HG03354 (cell line): Measurements from ENCODE around the gene ACAP2.
"Not testable (repeated sequence)": the region's sequence is repeated elsewhere in the genome, so short reads cannot be mapped to it uniquely, and the experiment has no call there.

ENCODE experiments used
- ATAC-seq: cut with Tn5 transposase; IDR thresholded peaks from one replicate; pipeline ENCODE4 v1.9.1; 2021; ENCODE audit warnings: mild to moderate bottlenecking; ENCODE audit not compliant: unreplicated experiment, poor library complexity, severe bottlenecking

ACAP2 gene

DNA sequence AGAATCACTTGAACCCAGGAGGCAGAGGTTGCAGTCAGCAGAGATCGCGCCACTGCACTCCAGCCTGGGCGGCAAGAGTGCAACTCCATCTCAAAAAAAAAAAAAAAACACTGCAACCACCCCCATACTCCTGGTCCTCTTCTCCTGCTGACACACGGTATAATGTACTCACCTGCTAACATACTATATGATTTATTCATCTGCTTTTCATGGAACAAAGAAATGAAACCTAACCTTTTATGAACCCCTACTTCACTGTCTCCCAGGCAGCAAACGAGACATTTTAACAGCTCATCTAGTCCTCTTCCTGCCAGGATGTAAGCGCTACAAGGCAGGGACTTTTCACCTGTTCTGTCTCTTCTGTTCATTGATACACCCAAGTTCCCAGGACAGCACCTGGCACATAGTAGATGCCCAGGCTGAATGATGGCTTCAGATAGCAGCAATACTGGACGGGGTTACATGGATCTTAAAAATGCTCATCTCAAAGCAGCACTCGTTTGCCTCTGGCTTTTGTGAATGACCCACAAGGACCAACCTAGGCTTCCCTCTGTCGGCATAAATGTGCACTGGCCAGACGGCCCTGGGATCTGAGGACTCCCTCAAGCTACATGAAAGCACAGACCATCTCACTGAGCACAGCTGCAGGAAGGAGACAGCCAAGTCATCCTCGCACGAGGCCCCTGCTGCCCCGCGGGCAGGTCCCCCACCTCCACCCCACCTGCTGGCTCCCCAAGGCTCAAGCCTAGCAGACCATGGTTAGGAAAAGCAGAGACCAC is 192.2 kb downstream of the ACAP2 start:
- ATAC-seq, result no peak

DNA sequence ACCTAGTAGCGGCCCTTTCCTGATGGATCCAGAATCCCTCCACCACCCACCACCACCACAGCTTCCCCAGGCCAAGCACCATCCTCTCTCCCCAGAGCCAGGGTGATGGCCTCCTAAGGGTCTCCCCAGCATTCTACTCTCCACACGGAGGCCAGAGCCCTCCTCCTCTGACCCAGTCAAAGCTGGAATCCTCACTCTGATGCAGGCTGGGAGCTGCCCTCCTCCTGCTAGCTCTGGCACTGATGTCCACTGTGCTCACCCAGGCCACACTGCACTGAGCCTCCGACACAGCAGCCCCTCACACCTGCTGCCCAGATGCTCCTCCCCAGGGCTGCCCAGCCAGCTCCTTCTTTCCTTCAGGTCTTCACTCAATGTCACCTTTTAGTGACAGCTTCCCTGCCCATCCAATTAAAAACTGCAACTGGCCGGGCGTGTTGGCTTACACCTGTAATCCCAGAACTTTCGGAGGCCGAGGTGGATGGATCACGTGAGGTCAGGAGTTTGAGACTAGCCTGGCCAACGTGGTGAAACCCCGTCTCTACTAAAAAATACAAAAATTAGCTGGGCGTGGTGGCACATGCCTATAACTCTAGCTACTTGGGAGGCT is 192.9 kb downstream of the ACAP2 start:
- ATAC-seq, result no peak

DNA sequence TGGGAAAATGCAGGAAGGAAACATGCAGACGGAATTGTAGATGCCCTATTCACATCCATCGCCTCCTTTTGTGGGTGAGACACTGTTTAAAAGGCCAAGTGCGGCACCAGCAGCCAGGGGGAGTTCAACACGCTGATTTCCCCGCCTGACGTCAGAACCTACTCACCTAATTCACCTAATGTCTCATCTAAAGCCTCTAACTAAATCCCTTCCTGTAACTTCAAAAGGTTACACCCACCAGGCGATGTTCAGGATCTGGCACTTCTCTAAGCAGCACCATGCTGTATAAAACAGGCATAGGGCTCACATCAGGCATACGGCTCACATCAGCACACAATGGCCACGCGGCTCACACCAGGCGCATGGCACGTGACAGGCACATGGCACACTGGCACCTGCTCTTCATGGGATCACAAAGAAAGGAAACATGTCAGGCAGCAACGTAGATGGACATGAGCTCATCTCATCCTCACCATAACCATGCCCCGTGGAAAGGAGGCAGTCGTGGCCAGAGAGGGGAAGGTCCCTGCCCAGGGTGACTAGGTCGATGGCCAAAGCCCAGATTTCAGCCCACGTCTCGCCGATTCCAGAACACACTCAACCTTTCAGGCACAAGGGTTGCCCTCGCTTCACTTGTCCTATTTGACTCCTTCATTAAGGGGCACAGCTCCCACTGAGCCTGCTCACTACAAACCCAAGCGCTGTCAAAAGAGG is 193.6 kb downstream of the ACAP2 start:
- no peak for ATAC-seq

- ATAC-seq, result no peak
Observed at GRCh38 chr3:195248281-195248680, 194.5 kb downstream of the ACAP2 start.

DNA sequence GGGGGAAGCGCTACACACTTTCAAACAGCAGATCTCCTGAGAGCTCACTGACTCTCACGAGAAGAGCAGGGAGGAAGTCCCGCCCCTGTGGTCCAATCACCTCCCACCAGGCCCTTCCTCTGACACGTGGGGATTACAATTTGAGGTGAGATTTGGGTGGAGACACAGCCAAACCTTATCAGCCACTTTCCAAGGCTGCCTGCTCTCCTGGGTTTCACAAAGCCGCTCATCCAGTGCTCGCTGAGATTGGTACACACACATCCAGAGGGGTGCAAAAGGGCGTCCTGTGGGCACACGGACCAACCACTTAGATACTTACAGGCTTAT is 195.0 kb downstream of the ACAP2 start:
- ATAC-seq, result no peak

DNA sequence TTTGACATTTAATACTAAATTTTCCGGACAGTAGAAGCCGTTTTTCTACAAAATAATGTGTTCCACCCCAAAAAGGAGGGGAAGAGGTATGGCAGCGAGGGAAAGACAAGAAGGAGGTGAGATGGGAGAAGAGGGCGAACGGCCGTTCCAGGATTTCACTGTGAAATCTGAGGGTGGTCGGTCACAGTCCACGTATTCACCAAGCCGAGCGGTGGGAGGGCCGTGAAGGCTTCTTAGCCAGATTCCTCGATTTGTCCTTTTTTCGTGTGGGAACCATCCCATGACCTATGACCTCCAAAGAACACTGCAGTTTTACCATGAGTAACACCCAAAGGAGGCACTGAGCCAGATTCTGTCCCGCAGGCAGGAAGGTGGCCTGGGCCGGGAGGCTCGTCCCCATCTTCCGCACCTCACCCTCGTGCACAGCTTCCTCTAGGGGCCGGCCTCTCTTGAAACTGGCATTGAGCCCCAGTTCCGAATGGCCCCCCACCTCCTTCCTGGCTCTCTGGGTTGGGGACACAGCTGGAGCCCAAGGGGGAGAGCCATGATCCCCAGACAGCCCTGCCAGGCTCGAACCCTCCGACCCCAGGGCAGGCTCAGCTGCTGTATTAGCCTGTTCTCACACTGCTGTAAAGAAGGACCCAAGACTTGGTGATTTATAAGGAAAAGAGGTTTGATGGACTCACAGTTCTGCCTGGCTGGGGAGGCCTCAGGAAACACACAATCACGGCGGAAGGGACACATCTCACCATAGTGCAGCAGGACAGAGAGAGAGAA is 195.5 kb downstream of the ACAP2 start:
- no peak for ATAC-seq

DNA sequence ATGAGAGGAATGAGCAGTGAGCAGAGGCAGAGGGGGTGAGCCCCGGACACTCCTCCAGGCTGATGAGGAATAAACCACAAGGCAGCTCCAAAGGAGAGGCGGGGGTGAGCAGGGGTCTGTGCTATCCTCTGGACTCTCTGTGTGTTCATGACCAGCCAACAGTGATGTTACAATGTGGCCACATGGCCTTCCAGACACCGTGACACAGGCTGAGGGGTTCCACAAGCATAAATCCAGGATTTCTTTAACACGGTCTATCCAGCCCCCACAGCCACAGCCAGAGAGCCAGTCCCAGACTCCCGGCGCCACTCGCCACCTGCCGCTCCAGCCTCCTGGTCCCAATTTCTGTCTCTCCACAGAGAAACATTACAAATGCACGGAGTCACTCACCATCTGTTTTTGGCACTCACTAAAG is 196.2 kb downstream of the ACAP2 start:
- no peak for ATAC-seq

DNA sequence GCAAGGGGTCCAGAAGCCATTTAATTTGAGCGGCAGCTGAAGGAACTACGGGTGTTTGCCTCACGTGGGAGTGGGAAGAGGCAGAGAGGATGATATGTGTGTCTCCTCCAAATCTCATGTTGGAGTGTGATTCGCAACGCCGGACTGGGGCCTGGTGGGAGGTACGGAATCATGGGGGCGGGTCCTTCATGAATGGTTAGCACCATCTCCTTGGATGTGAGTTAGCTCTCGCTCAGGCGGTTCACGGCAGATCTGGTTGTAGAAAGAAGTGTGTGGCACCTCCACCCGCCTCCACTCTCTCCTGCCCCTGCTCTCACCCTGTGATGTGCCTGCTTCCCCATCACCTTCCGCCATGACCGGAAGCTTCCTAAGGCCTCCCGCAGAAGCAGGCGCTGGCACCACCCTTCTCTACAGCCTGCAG is 197.3 kb downstream of the ACAP2 start:
- no peak for ATAC-seq

GRCh38 chr3:195241592-195242355 is 201.0 kb downstream of the ACAP2 start:
- ATAC-seq, result no peak

DNA sequence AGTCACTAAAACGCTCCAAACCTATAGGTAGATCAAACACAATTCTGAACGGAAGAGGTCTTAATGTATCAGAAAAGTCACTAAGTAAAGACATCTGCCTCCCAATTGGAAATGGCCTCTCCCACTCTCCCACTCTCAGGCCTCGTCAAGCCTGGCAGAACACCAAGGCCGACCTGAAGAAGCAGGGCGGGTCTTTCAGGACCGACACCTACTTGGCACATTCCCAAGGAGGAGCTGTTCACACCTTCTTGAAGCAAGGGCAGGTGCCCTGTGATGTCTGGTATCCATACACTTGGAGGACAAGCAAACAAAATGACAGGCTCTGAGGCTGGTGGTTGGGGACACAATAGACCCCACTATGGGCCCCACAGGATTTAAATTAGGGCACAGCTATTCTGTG is 201.9 kb downstream of the ACAP2 start:
- no peak for ATAC-seq

- no peak for ATAC-seq
Observed at GRCh38 chr3:195240171-195240701, 202.6 kb downstream of the ACAP2 start.

- ATAC-seq, result no peak
Observed at GRCh38 chr3:195239121-195239520, 203.7 kb downstream of the ACAP2 start.

GRCh38 chr3:195238586-195239118 is 204.2 kb downstream of the ACAP2 start:
- ATAC-seq, result no peak

DNA sequence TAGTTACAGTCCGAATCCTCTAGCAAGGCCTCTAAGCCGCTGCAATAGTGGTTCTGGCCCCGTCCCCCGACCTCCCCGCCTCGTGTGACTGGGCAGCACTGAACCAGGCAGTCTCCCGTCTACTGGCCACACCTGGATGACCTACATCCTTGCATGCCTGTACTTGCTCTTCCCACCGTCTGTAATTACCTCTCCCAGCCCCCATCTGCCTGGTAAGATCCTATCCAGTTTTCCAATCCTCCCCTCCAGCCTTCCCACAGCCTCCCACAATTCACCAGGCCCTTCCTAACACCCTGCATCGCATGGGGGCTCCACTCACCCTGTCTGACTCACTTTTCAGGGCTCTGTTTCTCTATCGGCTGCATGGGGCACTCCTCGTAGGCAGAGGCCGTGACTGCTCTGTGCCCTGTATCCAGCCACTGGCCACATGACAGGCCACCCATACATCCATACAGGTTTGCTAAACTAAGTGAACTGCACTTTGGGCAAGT is 204.7 kb downstream of the ACAP2 start:
- ATAC-seq, result no peak

DNA sequence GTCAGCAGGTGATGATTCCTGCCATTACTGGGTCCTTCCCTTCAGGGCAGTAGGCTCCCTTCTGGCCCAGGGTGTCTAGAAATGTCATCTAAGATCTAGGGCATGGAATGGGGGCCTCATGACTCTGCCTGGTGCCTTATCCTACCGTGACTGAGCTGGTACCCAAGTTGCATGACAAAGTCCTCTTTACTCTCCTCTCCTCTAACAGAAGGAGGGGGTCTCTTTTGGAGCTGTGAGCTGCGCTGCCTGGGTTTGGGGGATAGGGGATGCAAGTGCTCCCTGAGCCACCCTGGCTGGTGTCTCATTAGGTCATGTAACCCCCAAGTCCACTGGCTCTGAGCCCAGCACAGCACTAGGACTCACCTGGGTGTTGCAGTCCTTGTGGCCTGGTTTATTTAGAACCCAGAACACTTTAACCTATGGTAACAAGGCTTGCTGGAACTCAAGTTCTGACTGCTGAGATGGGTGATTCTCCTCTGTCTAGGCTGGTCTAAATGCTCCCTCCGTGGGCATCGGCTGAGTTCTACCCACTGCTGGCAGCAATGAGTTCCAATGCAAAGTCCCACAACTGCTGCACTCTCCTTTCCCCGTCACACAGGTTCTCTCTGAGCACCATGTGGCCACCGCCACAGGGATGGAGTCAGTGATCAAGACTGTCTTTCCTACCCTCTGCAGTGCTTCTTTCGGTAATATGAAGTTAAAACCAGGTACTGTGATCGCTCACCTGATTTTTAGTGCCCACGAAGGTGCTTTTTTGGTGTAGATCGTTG is 205.8 kb downstream of the ACAP2 start:
- no peak for ATAC-seq

- ATAC-seq, result no peak
Observed at GRCh38 chr3:195236076-195236798, 206.6 kb downstream of the ACAP2 start.

DNA sequence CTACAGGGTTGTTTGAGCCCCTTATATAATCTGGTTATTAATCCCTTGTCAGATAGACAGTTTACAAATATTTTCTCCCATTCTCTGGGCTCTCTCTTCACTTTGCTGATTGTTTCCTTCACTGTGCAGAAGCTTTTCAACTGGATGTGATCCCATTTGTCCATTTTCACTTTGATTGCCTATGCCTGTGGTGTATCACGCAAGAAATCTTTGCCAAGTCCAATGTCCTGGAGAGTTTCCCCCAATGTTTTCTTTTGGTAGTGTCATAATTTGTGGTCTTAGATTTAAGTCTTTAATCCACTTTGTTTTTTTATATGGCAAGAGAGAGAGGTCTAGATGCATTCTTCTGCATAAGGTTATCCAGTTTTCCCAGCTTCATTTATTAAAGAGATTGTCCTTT is 212.6 kb downstream of the ACAP2 start:
- no peak for ATAC-seq

DNA sequence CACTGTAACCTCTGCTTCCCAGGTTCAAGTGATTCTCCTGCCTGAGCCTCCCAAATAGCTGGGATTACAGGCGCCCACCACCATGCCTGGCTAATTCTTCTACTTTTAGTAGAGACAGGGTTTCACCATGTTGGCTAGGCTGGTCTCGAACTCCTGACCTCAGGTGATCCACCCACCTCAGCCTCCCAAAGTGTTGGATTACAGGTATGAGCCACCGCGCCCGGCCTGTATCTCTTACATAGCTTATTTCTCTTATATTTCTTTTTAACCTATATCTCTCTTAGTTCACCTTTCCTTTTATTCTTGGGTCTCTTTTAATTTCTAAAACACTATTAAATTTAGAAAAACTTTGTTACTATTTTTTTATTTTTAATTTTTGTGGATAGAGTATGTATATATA is 213.9 kb downstream of the ACAP2 start:
- ATAC-seq, result not testable (repeated sequence)
